ENCODE measurements around the gene FDX2. TPM values are rescaled to one million over a fixed set of nuclear protein-coding genes. Genes with fewer than 3 reads are reported as not detected.
A peak's percentile ranks its signal among the peaks of the same experiment; 100 is the strongest.

The FDX2 gene
- total RNA-seq, 1 experiment from 2014 or later = 30.3 TPM

GRCh38 chr19:10352764-10353671 lies 37.2 kb upstream of the FDX2 start:
- Mint-ChIP-seq H3K4me3 (ENCODE audit: unreplicated experiment) (no peak overlapping the region), H3K4me1 (ENCODE audit: insufficient read depth, unreplicated experiment) (no peaks in the 10 kb centered on the region), H3K9me3 (ENCODE audit: unreplicated experiment) (no peaks in the 10 kb centered on the region), H3K36me3 (ENCODE audit: insufficient read depth, unreplicated experiment) (peaks cover 51% of the 10 kb centered on the region), H3K27ac (ENCODE audit: low read depth, unreplicated experiment) (no peak overlapping the region), H3K27me3 (ENCODE audit: insufficient read depth, unreplicated experiment) (no peaks in the 10 kb centered on the region)
- BruUV-seq (replicated peaks) = no TSS peak
- TF ChIP-seq CTCF (IDR thresholded peaks at IDR 0.05; ENCODE audit: unreplicated experiment) = no peak
- ChIA-PET POLR2A (no interaction called here), CTCF (interaction anchor here (0.6 to 0.8 kb wide), 2 partner anchors 17 to 37 kb away, joined by 3 to 4 read pairs; no protein-coding TSS in a partner anchor)
- DNase-seq (ENCODE audit: unreplicated experiment) = no peak
- intact Hi-C loops (cut with micrococcal nuclease) = no loop called here

GRCh38 chr19:10346509-10346908 lies 30.7 kb upstream of the FDX2 start:
- TF ChIP-seq CTCF (IDR thresholded peaks at IDR 0.05; ENCODE audit: unreplicated experiment) = no peak
- Mint-ChIP-seq H3K27me3 (ENCODE audit: insufficient read depth, unreplicated experiment) (no peaks in the 10 kb centered on the region), H3K4me1 (ENCODE audit: insufficient read depth, unreplicated experiment) (peaks cover 4% of the 10 kb centered on the region), H3K27ac (ENCODE audit: low read depth, unreplicated experiment) (no peak overlapping the region), H3K4me3 (ENCODE audit: unreplicated experiment) (no peak overlapping the region), H3K36me3 (ENCODE audit: insufficient read depth, unreplicated experiment) (peaks cover 13% of the 10 kb centered on the region), H3K9me3 (ENCODE audit: unreplicated experiment) (no peaks in the 10 kb centered on the region)
- BruUV-seq (replicated peaks) = no TSS peak
- ChIA-PET POLR2A (interaction anchor here (5.0 kb wide), 1 partner anchor 12 kb away, joined by 22 read pairs; the partner anchor contains the start of gene RAVER1), CTCF (interaction anchor here (0.7 to 1.1 kb wide), 2 partner anchors 13 to 60 kb away, joined by 3 read pairs; partner anchors contain the start of gene RAVER1)
- DNase-seq (ENCODE audit: unreplicated experiment) = peak; percentile 66
- intact Hi-C loops (cut with micrococcal nuclease) = no loop called here

- intact Hi-C loops (cut with micrococcal nuclease) = no loop called here
These were observed 29.0 kb upstream of the FDX2 start for GRCh38 chr19:10344780-10345179.

More at GRCh38 chr19:10344780-10345179, 29.0 kb upstream of the FDX2 start:
- no peaks in the 10 kb centered on the region for H3K27me3 Mint-ChIP-seq (ENCODE audit: insufficient read depth, unreplicated experiment)
- ChIA-PET POLR2A (interaction anchor here (0.7 to 5.0 kb wide), 3 partner anchors 11 to 16 kb away, joined by 3 to 22 read pairs (median 3); partner anchors contain the start of gene RAVER1), CTCF (interaction anchor here (0.6 to 1.8 kb wide), 4 partner anchors 9 to 95 kb away, joined by 3 to 6 read pairs (median 4); no protein-coding TSS in a partner anchor)
- H3K36me3 Mint-ChIP-seq (ENCODE audit: insufficient read depth, unreplicated experiment) = no peaks in the 10 kb centered on the region
- no peak overlapping the region for H3K27ac Mint-ChIP-seq (ENCODE audit: low read depth, unreplicated experiment)
- H3K4me1 Mint-ChIP-seq (ENCODE audit: insufficient read depth, unreplicated experiment) = peaks cover 4% of the 10 kb centered on the region
- BruUV-seq (replicated peaks) = no TSS peak
- no peaks in the 10 kb centered on the region for H3K9me3 Mint-ChIP-seq (ENCODE audit: unreplicated experiment)
- TF ChIP-seq CTCF (IDR thresholded peaks at IDR 0.05; ENCODE audit: unreplicated experiment) = no peak
- no peak overlapping the region for H3K4me3 Mint-ChIP-seq (ENCODE audit: unreplicated experiment)
- no peak for DNase-seq (ENCODE audit: unreplicated experiment)

All from MCF 10A (cell line).